Sigmoid colon (tissue), 7 donors: Measurements from ENCODE around the gene SNX8. TPM values are rescaled to one million over a fixed set of nuclear protein-coding genes. Genes with fewer than 3 reads are reported as not detected.
"Not testable (repeated sequence)": the region's sequence is repeated elsewhere in the genome, so short reads cannot be mapped to it uniquely, and the experiment has no call there.

Source experiments
- DNase-seq: peaks from one replicate; pipeline ENCODE4 v3.0.0-alpha.2; 2019
- H3K27ac ChIP-seq, 4 donors: fragments of 200-600 bp; sonication (generic); one replicate each; pipeline ENCODE4 v1.5.1; 2016 to 2019; ENCODE audit warnings: mild to moderate bottlenecking in 1 of 4
- H3K27me3 ChIP-seq, 3 donors: fragments of 200-600 bp; sonication (generic); one replicate each; pipeline ENCODE4 v1.5.1; 2019; ENCODE audit warnings: mild to moderate bottlenecking in 1 of 3
- H3K36me3 ChIP-seq, 4 donors: fragments of 200-600 bp; sonication (generic); one replicate each; pipeline ENCODE4 v1.5.1; 2016 to 2019
- H3K4me1 ChIP-seq, 4 donors: fragments of 200-600 bp; sonication (generic); one replicate each; pipeline ENCODE4 v1.5.1; 2017 to 2019
- H3K4me3 ChIP-seq, 4 donors: fragments of 200-600 bp; sonication (generic); one replicate each; pipeline ENCODE4 v1.5.1; 2017 to 2019; ENCODE audit warnings: mild to moderate bottlenecking in 2 of 4, moderate library complexity in 1 of 4
- H3K9me3 ChIP-seq, 4 donors: fragments of 200-600 bp in 3 of 4; sonication (generic) in 3 of 4; one replicate each; pipeline versions ENCODE4 v1.5.1 to v1.6.1; 2013 to 2019
- CTCF ChIP-seq, 4 experiments: fragments of 450-650 bp in 3 of 4; fragments of 200-600 bp in 1 of 4; IDR thresholded peaks; one replicate each; pipeline ENCODE4 v1.5.1; 2016 to 2019; ENCODE audit warnings: antibody characterized with exemption in 4 of 4, mild to moderate bottlenecking in 3 of 4, moderate library complexity in 2 of 4
- EP300 ChIP-seq, 4 donors: sonication (generic); formaldehyde crosslinking; IDR thresholded peaks; one replicate each; pipeline ENCODE4 v1.6.1; 2017; ENCODE audit warnings: antibody characterized with exemption in 4 of 4
- POLR2A ChIP-seq, 2 donors: fragments of 450-650 bp; IDR thresholded peaks; one replicate each; pipeline ENCODE4 v1.6.1; 2016; ENCODE audit warnings: antibody characterized with exemption in 2 of 2, mild to moderate bottlenecking in 2 of 2, moderate library complexity in 2 of 2
- POLR2AphosphoS5 ChIP-seq, 4 donors: sonication (generic); formaldehyde crosslinking; IDR thresholded peaks; one replicate each; pipeline ENCODE4 v1.6.1; 2017; ENCODE audit warnings: antibody characterized with exemption in 4 of 4
- WGBS, 2 donors: extraction: QIAGEN DNeasy Blood & Tissue Kit; methylation state at CpG; one replicate each; pipeline ENCODE4 v1.1.7; 2013; 5-methylcytosine and 5-hydroxymethylcytosine counted together
- intact Hi-C: fragments of 100-400 bp; cut with DNase I; formaldehyde crosslinking; loops from one replicate; pipeline ENCODE4 v1.15.1; 2023
- polyA plus RNA-seq, 3 donors: library from polyadenylated mRNA; stranded (reverse); fragments of 200-250 nt; gene quantifications; one replicate each; pipeline ENCODE4 v1.2.3, GENCODE V29; 2013
- total RNA-seq, 4 donors: library from RNA; depleted of rRNA; stranded (reverse); fragments of >200 nt; gene quantifications; one replicate each; pipeline ENCODE4 v1.1.0, GENCODE V29; 2016
- donor health status: healthy with polysubstance abuse.
- donor health status: Bipolar disorder and iron deficiency.
- donor health status: healthy.

The SNX8 gene
- total and polyA plus RNA-seq, 7 donors = 5.3 to 23.1 (median 10.2) TPM

GRCh38 chr7:2271273-2272026 is 42.8 kb downstream of the SNX8 start:
- no peak overlapping the region for H3K4me3 ChIP-seq
- H3K9me3 ChIP-seq = no peaks in the 10 kb centered on the region
- H3K27ac ChIP-seq = no peak overlapping the region
- no peak for DNase-seq
- H3K4me1 ChIP-seq = no peaks in the 10 kb centered on the region
- peaks cover 3 to 49% (median 14%) of the 10 kb centered on the region in 4 donors for H3K36me3 ChIP-seq
- intact Hi-C loops = no loop called here
- H3K27me3 ChIP-seq = no peaks in the 10 kb centered on the region
- 82 to 90% methylated on average over 27 of the region's 27 CpGs for WGBS, 2 donors
- TF ChIP-seq EP300 (IDR thresholded peaks at IDR 0.05) = no peak
- TF ChIP-seq CTCF (IDR thresholded peaks at IDR 0.05) = no peak
- no peak for TF ChIP-seq POLR2A (IDR thresholded peaks at IDR 0.05)
- no peak for TF ChIP-seq POLR2AphosphoS5 (IDR thresholded peaks at IDR 0.05)

GRCh38 chr7:2270495-2270894 is 43.7 kb downstream of the SNX8 start:
- Histone ChIP-seq H3K9me3 (no peaks in the 10 kb centered on the region), H3K27ac (no peak overlapping the region), H3K27me3 (no peaks in the 10 kb centered on the region), H3K4me3 (no peak overlapping the region), H3K36me3 (peaks cover 3 to 46% (median 14%) of the 10 kb centered on the region in 4 donors), H3K4me1 (no peaks in the 10 kb centered on the region)
- DNase-seq = no peak
- 91 to 92% methylated on average over 8 of the region's 8 CpGs for WGBS, 2 donors
- intact Hi-C loops = no loop called here
- TF ChIP-seq POLR2AphosphoS5 (IDR thresholded peaks at IDR 0.05) (no peak), EP300 (IDR thresholded peaks at IDR 0.05) (no peak), CTCF (IDR thresholded peaks at IDR 0.05) (no peak), POLR2A (IDR thresholded peaks at IDR 0.05) (no peak)

GRCh38 chr7:2269991-2270460 is 44.2 kb downstream of the SNX8 start:
- DNase-seq = no peak
- Histone ChIP-seq H3K4me3 (no peak overlapping the region), H3K4me1 (no peaks in the 10 kb centered on the region), H3K27me3 (no peaks in the 10 kb centered on the region), H3K36me3 (peaks cover 3 to 43% (median 12%) of the 10 kb centered on the region in 4 donors), H3K27ac (no peak overlapping the region), H3K9me3 (no peaks in the 10 kb centered on the region)
- intact Hi-C loops = no loop called here
- WGBS, 2 donors = 94 to 95% methylated on average over 10 of the region's 10 CpGs
- TF ChIP-seq EP300 (IDR thresholded peaks at IDR 0.05) (no peak), POLR2A (IDR thresholded peaks at IDR 0.05) (no peak), POLR2AphosphoS5 (IDR thresholded peaks at IDR 0.05) (no peak), CTCF (IDR thresholded peaks at IDR 0.05) (no peak)

GRCh38 chr7:2269089-2269990 is 44.9 kb downstream of the SNX8 start:
- WGBS, 2 donors = 79 to 89% methylated on average over 12 to 13 of the region's 18 CpGs
- H3K4me1 ChIP-seq, H3K9me3 ChIP-seq, H3K27me3 ChIP-seq, intact Hi-C loops, DNase-seq, H3K27ac ChIP-seq, H3K4me3 ChIP-seq: not testable (repeated sequence)
- peaks cover under 1 to 37% (median 10%) of the 10 kb centered on the region in 4 donors for H3K36me3 ChIP-seq

- Histone ChIP-seq H3K36me3 (peaks cover 0 to 41% (median 10%) of the 10 kb centered on the region in 4 donors), H3K27ac (no peak overlapping the region), H3K4me3 (no peak overlapping the region), H3K27me3 (no peaks in the 10 kb centered on the region), H3K9me3 (no peaks in the 10 kb centered on the region), H3K4me1 (no peaks in the 10 kb centered on the region)
- no peak for DNase-seq
- no peak for TF ChIP-seq POLR2AphosphoS5 (IDR thresholded peaks at IDR 0.05)
- intact Hi-C loops = no loop called here
- 80 to 85% methylated on average over 10 of the region's 10 CpGs for WGBS, 2 donors
Measured at GRCh38 chr7:2266911-2267310, 47.3 kb downstream of the SNX8 start.
